DMS153 treated with DMSO at 0.1 percent for 48 hours (cell line): ENCODE measurements around the gene ANKRD13A.
A peak's percentile ranks its signal among the peaks of the same experiment; 100 is the strongest.
"Not testable (repeated sequence)": the region's sequence is repeated elsewhere in the genome, so short reads cannot be mapped to it uniquely, and the experiment has no call there.

ENCODE experiments used
- DNase-seq: peaks from one replicate; lab custom pipeline; 2025; ENCODE audit not compliant: unreplicated experiment; lab: John Stamatoyannopoulos, UW

Gene ANKRD13A

DNA sequence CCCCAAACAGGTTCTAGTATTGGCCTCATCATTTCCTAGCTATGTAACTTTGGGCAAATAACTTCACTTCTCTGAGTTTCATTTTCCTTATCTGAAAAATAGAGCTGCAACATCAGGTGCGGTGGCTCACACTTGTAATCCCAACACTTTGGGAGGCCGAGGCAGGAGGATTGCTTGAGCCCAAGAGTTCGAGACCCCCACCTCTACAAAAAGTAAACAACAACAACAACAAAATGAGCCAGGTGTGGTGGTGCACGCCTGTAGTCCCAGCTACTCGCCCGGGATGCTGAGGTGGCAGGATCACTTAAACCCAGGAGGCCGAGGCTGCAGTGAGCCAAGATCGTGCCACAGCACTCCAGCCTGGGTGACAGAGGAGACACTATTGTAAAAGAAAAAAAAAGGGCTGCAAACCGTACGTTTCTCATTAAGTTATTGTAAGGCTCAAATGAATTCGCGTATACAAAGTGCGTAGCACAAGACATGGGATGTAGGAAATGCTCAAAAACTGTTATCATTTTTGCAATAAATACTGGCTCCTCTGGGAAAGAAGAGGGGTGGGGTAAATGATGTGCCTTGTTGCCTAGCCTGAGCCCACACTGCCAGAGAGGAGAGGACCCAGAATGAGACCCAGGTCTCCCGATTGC, 48.2 kb downstream of the ANKRD13A start:
- no peak for DNase-seq

- DNase-seq = peak; percentile 94
Observed at GRCh38 chr12:110048242-110049027, 49.2 kb downstream of the ANKRD13A start, which contains the start of gene C12orf76. Gene C12orf76 (minus strand): TSS chr12:110048522. CDS start chr12:110048495, 27 bp downstream.

DNA sequence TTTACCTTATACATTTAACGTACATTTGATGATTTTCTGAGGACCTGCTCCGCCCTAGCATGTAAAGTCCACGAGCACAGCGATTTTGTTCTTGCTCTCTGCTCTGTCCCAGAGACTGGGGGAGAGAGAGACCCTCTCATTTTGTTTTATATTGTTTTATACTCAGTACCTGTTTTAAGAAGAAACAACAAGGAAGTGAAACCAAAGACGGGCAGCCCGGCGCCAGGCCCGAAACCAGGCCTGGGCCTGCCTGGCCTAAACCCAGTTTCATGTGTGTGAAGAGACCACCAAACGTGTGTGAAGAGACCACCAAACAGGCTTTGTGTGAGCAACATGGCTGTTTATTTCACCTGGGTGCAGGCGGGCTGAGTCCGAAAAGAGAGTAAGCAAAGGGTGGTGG, 49.8 kb downstream of the ANKRD13A start:
- DNase-seq = not testable (repeated sequence)

GRCh38 chr12:110049666-110050065, 50.4 kb downstream of the ANKRD13A start:
- DNase-seq = not testable (repeated sequence)

DNA sequence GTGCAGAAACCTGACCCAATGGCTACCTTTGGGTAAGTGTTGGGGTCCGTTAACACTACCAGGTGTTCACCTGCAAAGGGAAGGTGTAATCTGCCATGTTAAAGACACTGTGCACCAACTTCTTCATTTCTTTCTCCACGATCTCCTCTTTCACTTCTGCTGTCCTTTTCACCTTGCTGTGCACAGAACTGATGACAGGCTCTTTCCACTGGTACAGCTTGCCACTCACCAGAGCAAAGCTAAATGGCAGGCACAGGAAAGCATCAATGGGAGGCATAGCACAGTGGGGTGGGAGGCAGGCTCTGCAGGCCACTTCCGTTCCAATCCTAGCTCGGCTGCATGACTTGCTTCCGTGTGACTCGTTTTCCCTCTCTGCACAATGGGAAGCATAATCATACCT, 51.7 kb downstream of the ANKRD13A start:
- no peak for DNase-seq

DNA sequence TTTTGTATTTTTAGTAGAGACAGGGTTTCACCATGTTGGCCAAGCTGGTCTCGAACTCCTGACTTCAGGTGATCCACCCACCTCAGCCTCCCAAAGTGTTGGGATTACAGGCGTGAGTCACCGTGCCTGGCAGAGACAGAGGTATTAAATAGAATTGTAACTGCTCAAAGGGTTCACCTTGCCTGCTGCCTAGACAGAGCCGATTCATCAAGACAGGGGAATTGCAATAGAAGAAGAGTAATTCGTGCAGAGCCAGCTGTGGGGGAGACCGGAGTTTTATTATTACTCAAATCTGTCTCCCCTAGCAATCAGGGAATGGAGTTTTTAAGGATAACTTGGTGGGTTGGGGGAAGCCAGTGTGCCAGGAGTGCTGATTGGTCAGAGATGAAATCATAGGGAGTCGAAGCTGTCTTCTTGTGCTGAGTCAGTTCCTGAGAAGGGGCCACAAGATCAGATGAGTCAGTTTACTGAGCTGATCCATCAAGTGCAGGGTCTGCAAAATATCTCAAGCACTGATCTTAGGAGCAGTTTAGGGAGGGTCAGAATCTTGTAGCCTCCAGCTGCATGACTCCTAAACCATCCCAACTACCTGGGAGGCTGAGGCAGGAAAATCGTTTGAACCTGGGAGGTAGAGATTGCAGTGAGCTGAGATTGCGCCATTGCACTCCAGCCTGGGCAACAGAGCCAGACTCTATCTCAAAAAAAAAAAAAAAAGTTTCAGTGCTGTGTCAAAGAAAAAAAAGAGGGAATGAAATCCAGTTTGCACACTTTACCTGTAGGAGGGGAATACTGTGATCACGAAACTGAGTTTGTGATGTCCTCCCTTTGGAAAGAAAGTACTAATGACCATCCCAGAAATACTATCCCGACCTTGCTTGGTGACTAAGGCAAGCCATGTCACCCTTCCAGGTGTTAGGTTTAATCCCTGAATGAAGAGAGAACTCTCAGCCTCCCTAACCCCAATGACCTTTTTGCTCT, 56.4 kb downstream of the ANKRD13A start:
- not testable (repeated sequence) for DNase-seq

DNA sequence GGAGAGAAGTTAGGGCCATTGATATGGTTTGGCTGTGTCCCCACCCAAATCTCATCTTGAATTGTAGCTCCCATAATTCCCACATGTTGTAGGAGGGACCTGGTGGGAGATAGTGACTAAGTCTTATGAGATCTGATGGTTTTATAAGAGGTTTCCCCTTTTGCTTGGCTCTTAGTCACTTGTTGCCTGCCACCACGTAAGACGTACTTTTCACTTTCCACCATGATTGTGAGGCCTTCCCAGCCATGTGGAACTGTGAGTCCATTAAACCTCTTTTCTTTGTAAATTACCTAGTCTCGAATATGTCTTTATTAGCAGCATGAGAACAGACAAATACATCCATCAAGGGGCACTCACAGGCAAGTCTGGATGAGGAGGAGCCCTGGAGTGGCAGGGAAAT, 57.4 kb downstream of the ANKRD13A start:
- DNase-seq = not testable (repeated sequence)

GRCh38 chr12:110058875-110059615, 59.8 kb downstream of the ANKRD13A start:
- no peak for DNase-seq

DNA sequence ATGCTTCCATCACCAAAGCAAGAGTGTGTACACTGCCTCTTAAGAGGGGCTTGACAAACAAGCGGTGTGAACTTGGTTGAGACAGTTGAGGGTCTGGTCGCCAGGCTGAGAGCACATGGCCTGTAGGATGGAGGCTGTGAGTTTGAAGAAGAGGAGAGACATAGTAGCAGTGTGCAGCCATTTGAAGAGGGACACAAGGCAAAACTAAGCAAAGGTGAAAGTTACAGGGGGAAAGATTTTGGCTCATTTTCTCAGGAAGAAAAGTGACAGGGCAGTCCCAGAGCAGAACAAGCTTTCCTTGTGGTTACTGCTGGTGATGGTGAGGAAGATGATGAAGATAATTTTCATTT, 60.4 kb downstream of the ANKRD13A start:
- no peak for DNase-seq

GRCh38 chr12:110062241-110062640, 63.0 kb downstream of the ANKRD13A start:
- DNase-seq = no peak

- no peak for DNase-seq
Observed at GRCh38 chr12:110065540-110065939, 66.3 kb downstream of the ANKRD13A start.

GRCh38 chr12:110067531-110067930, 68.3 kb downstream of the ANKRD13A start:
- no peak for DNase-seq

DNA sequence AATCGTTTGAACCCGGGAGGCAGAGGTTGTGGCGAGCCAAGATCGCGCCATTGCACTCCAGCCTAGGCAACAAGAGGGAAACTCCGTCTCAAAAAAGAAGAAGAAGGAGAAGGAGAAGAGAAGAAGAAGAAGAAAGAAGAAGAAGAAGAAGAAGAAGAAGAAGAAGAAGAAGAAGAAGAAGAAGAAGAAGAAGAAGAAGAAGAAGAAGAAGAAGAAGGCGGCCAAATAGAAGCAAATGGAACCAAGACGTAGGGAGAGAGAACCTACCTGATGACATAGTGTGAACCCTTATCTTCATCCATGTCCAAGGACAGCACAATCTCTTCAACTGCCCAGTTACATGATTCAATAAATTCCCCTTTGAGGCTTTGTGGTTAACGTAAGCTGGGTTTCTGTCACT, 68.9 kb downstream of the ANKRD13A start:
- not testable (repeated sequence) for DNase-seq

DNA sequence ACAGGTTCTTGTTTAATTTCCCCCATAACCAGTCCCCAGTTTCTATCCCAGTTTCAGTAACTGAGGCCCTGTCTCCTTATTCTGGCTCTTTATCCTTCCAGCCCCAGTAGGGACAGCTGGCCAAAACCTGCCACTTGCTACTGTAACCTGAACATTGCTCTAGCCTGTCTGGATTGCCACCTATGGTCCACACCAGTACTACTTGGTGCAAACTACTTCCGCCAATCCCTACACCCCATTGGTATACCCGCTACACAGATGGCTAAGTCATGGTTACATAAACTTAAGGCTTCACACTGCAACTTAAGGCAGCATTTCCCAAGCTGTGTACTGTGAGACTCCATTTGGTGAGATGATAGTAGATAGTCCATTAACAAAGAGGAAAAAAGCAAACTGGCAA, 69.4 kb downstream of the ANKRD13A start:
- DNase-seq = no peak

DNA sequence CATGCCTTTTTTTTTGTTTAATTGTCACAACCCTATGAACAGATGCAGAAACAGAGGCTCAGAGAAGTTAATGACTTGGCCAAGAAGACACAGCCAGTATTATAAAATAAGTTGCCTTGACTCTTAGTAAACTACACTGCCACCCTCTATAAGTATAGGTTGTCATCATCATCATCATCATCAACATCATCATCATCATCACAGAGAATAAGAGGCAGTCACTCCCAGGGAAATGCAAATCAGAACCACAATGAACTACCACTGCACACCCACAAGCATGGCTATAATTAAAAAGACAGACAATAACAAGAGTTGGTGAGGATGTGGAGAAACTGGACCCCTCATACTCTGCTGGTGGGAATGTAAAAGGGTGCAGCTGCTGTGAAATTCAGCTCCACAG, 72.3 kb downstream of the ANKRD13A start:
- no peak for DNase-seq

DNA sequence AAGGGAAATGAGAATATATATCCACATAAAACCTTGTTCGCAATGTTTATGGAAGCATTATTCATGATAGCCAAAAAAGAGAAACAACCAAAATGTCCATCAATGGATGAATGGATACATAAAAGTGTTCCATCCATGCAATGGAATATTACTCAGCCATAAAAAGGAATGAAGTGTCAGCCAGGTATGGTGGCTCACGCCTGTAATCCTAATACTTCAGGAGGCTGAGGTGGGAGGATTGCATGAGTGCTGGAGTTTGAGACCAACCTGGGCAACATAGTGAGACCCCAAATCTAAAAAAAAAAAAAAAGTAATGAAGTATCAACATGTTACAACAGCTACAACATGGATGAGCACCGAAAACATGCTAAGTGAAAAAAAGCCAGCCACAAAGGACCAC, 72.7 kb downstream of the ANKRD13A start:
- no peak for DNase-seq

GRCh38 chr12:110072636-110073035, 73.4 kb downstream of the ANKRD13A start:
- DNase-seq = not testable (repeated sequence)

DNA sequence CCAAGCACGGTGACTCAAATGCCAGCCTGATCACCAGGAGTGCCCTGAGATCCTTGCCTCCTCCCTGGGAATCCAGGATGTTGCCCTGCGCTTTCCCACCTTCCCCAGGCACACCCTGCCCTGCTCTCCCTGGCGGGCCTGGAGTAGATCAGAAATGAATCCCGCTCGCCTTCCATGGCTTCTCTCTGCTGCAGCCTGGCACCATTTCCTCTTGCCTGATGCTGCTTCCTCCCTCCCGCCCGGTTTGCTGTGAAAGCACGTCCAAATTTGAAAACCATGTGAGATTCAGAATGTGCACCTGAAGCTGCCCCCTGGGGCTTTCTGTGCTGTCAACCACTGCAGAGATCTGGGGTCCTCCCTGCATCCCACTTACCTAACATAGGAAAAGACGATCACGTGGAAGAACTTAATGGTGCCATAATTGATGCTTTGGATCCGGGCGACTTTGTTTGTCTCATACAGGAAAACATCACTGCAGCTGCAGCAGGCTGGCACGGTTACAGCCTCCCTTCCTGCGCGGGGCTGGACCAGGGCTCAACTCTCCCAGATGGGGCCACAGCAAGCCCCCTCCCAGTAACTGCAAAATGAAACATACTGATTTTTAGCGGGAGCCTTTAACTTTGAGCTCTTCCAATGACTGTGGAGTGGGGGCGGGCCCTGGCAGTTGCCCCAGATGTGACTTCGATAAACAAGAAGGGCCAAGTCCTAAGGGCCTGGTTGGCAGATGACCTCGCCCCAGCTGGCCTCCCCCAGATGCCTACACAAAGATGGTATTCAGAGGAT, 74.0 kb downstream of the ANKRD13A start:
- DNase-seq = peak; percentile 59

- no peak for DNase-seq
Observed at GRCh38 chr12:110074089-110074488, 74.9 kb downstream of the ANKRD13A start.

- DNase-seq = no peak
Observed at GRCh38 chr12:110075880-110076279, 76.7 kb downstream of the ANKRD13A start.
